Neuron (in vitro differentiated cells): ENCODE measurements around the gene MATN3.

Experiments
- H2AFZ ChIP-seq: one replicate; pipeline ENCODE4 v1.6.1; 2013; ENCODE audit warnings: low read depth, mild to moderate bottlenecking, inconsistent platforms, low read length, moderate library complexity
- H3K27me3 ChIP-seq: one replicate; pipeline ENCODE4 v1.6.1; 2013; ENCODE audit warnings: low read length; ENCODE audit not compliant: insufficient read depth
- H3K36me3 ChIP-seq: one replicate; pipeline ENCODE4 v1.6.1; 2013; ENCODE audit warnings: low read length; ENCODE audit not compliant: insufficient read depth
- H3K4me1 ChIP-seq: one replicate; pipeline ENCODE4 v1.6.1; 2013; ENCODE audit warnings: low read length; ENCODE audit not compliant: insufficient read depth
- H3K4me3 ChIP-seq: 2 replicates; pipeline ENCODE4 v1.5.1; 2013; ENCODE audit warnings: mild to moderate bottlenecking, low read length, moderate library complexity
- H3K9me3 ChIP-seq: one replicate; pipeline ENCODE4 v1.6.1; 2013; ENCODE audit warnings: low read length

MATN3 gene

DNA sequence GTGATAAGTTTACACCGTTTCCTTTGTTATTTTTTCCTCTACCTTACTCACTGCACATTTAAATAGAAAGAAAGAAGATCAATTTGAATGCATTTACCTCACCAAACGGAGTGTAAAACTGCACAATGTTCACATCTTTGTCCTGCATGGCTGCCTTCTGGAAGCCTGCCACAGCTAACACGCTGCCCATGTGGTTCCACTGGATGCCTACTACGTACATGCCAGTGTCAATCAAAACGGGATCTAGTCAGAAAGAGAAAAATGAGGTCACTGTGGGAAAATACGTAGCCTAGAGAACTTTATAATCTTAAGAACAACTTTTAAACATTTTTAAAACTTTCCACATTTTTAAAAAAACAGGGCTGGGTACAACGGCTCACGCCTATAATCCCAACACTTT, 39.0 kb downstream of the MATN3 start:
- no peaks in the 10 kb centered on the region for H3K4me1 ChIP-seq
- H3K9me3 ChIP-seq: peaks cover 3% of the 10 kb centered on the region
- H3K27me3 ChIP-seq: no peaks in the 10 kb centered on the region
- H3K36me3 ChIP-seq: peaks cover 76% of the 10 kb centered on the region
- no peak overlapping the region for H2AFZ ChIP-seq
- H3K4me3 ChIP-seq: no peak overlapping the region

DNA sequence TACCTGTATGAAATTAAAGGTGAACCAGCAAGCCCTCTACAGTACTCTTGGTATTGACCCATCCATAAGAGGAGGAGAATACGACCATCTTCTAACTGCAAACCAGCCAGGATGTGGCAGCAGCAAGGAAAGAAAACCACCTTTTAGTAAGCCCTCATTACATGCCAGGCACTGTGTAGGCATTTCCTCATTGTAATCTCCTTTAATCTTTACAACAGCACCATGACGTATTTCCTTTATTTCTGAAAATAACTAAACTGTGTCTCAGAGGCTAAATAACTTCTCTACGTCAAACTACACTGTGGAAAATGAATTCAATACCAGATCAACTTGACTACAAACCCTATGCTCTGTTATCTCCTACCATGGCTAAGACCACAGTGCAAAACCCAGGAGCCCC, 40.8 kb downstream of the MATN3 start:
- no peaks in the 10 kb centered on the region for H3K27me3 ChIP-seq
- no peak overlapping the region for H2AFZ ChIP-seq
- H3K9me3 ChIP-seq: peaks cover 3% of the 10 kb centered on the region
- no peak overlapping the region for H3K4me3 ChIP-seq
- peaks cover 68% of the 10 kb centered on the region for H3K36me3 ChIP-seq
- no peaks in the 10 kb centered on the region for H3K4me1 ChIP-seq

DNA sequence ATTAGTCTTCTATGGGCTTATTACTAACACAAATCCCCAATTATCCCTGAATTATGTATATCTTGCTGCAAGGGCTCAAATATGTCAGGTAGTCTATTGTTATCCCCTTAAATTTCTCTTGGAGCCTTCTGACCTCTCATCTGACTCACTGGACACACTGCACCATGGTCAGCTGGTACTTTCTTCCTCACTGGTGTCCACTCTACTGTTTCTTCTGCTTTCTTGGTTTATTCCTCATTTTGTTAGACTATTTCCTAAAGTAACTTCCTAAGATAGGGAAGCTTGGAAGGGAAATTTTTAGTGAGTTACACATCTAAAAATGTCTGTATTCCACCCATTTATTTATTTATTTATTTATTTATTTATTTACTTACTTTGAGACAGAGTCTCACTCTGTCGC, 49.1 kb downstream of the MATN3 start:
- no peak overlapping the region for H2AFZ ChIP-seq
- H3K4me3 ChIP-seq: no peak overlapping the region
- H3K27me3 ChIP-seq: no peaks in the 10 kb centered on the region
- H3K4me1 ChIP-seq: no peaks in the 10 kb centered on the region
- peaks cover 29% of the 10 kb centered on the region for H3K36me3 ChIP-seq
- H3K9me3 ChIP-seq: no peaks in the 10 kb centered on the region

DNA sequence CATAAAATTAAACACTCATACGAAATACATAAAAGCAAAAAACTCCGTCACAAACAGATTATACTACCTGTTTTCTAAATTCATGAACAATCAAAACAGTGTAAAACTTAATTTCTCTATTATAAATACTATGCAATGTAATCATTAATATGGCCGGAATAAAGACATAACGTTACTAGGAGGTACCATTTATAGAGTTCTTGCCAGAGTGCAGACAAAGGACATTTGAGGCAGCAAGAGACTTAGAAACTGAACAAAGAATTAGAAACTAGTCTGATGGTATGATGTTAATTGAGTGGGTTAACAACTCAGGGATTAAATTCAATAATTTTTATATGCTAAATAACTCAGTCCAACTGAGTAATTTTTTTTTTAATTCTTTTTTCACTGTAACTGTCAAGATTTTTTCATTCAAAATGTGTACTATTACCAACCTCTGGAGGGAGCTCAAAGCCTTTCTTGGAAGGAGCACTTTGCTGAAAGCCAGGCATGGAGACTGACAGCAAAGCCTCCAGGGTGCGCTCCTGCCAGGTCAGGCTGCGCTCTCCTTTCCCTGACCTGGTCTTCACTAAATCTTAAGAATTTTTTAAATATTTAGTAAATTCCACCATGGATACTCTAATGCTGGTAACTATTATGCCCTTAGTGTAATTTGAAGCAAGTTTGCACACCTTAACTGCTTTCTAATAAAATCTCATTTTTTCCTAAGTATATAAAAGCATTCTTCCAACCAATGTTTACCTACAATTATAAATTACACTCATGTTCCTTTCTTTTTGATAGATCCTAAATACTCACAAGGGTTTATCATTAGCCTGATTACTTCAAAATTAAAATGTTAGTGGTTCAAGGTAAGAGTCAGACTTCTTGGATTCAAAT, 56.7 kb downstream of the MATN3 start:
- Histone ChIP-seq H3K27me3 (no peaks in the 10 kb centered on the region), H2AFZ (no peak overlapping the region), H3K9me3 (no peaks in the 10 kb centered on the region), H3K4me3 (no peak overlapping the region), H3K36me3 (peaks cover 23% of the 10 kb centered on the region), H3K4me1 (no peaks in the 10 kb centered on the region)

- Histone ChIP-seq H3K9me3 (no peaks in the 10 kb centered on the region), H3K4me3 (no peak overlapping the region), H3K4me1 (peaks cover 10% of the 10 kb centered on the region), H3K27me3 (no peaks in the 10 kb centered on the region), H3K36me3 (peaks cover 47% of the 10 kb centered on the region), H2AFZ (no peak overlapping the region)
These were observed 63.4 kb downstream of the MATN3 start for GRCh38 chr2:19949071-19949470.

GRCh38 chr2:19947184-19947940, 65.1 kb downstream of the MATN3 start:
- Histone ChIP-seq H2AFZ (no peak overlapping the region), H3K4me1 (peaks cover 22% of the 10 kb centered on the region), H3K36me3 (peaks cover 35% of the 10 kb centered on the region), H3K4me3 (no peak overlapping the region), H3K27me3 (no peaks in the 10 kb centered on the region), H3K9me3 (no peaks in the 10 kb centered on the region)

GRCh38 chr2:19944205-19944845, 68.1 kb downstream of the MATN3 start:
- Histone ChIP-seq H3K27me3 (no peaks in the 10 kb centered on the region), H3K4me1 (peaks cover 22% of the 10 kb centered on the region), H3K9me3 (peaks cover 2% of the 10 kb centered on the region), H2AFZ (peak overlapping the region; percentile 44), H3K4me3 (no peak overlapping the region), H3K36me3 (peaks cover 30% of the 10 kb centered on the region)

DNA sequence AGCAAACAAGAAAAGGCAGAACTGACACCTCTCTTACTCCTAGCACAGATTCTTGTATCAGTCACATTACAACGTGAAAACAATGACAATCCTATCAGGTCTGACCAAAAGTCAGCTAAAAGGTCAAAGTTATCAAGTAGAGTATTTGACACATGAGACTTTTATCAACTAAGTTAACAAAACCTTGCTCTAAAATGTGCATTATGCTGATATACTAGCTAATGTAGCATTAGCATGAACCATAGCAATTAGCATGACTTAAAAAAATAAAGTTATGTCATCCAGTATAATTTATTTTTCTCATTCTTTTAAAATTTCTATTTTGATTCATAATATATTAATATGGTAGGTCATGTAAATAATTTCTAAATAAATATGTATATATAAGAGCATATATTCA, 69.3 kb downstream of the MATN3 start:
- Histone ChIP-seq H2AFZ (no peak overlapping the region), H3K27me3 (no peaks in the 10 kb centered on the region), H3K9me3 (peaks cover 2% of the 10 kb centered on the region), H3K36me3 (peaks cover 32% of the 10 kb centered on the region), H3K4me1 (peaks cover 22% of the 10 kb centered on the region), H3K4me3 (no peak overlapping the region)

DNA sequence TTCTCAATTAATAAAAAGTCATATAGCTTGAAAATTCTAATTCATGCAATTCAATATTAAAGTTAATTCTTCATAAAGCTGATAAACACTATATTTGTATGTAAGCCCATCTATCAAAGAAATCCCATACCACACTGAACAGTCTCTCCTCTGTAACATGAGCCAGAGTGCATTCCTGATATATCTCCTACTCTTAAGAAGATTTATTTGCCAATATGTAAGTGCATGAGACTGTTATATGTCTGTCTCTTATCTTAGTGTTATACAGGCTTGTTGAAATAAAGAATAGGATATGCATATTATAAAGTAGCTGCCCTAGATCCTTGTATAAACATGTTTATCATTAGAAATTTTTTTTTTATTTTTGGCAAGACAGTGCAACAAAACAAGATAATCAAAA, 70.3 kb downstream of the MATN3 start:
- H3K4me1 ChIP-seq: peaks cover 22% of the 10 kb centered on the region
- no peak overlapping the region for H2AFZ ChIP-seq
- no peak overlapping the region for H3K4me3 ChIP-seq
- H3K27me3 ChIP-seq: no peaks in the 10 kb centered on the region
- peaks cover 2% of the 10 kb centered on the region for H3K9me3 ChIP-seq
- peaks cover 38% of the 10 kb centered on the region for H3K36me3 ChIP-seq
